RWPE2 (cell line): Measurements from ENCODE around the gene DPYSL4.

Source experiments
- ATAC-seq: fragments of 200-7000 bp; cut with Tn5 transposase; 3 replicates; pipeline ENCODE4 v1.9.1; 2021; ENCODE audit warnings: low read depth
- DNase-seq: peaks from one replicate; pipeline ENCODE4 v3.0.0-alpha.2; 2020; ENCODE audit warnings: low spot score
- H3K27ac ChIP-seq: fragments of 450-650 bp; 2 replicates; pipeline ENCODE4 v1.5.1; 2017; ENCODE audit warnings: mild to moderate bottlenecking; ENCODE audit not compliant: poor library complexity, severe bottlenecking
- H3K27me3 ChIP-seq: fragments of 250-450 bp; sonication (Bioruptor Pico); 2 replicates; pipeline ENCODE4 v1.5.1; 2021; ENCODE audit warnings: mild to moderate bottlenecking, moderate library complexity; ENCODE audit not compliant: insufficient read depth, poor library complexity, severe bottlenecking
- H3K36me3 ChIP-seq: fragments of 250-450 bp; sonication (Bioruptor Pico); 2 replicates; pipeline ENCODE4 v1.5.1; 2020; ENCODE audit warnings: low read depth, mild to moderate bottlenecking, moderate library complexity
- H3K4me1 ChIP-seq: fragments of 250-450 bp; sonication (Bioruptor Pico); 2 replicates; pipeline ENCODE4 v1.5.1; 2021; ENCODE audit warnings: mild to moderate bottlenecking, moderate library complexity; ENCODE audit not compliant: insufficient read depth, poor library complexity, severe bottlenecking
- H3K4me3 ChIP-seq: fragments of 250-450 bp; sonication (Bioruptor Pico); 2 replicates; pipeline ENCODE4 v1.5.1; 2021; ENCODE audit warnings: mild to moderate bottlenecking, moderate library complexity; ENCODE audit not compliant: severe bottlenecking
- H3K9me3 ChIP-seq: fragments of 250-450 bp; sonication (Bioruptor Pico); 2 replicates; pipeline ENCODE4 v1.5.1; 2021; ENCODE audit warnings: mild to moderate bottlenecking, moderate library complexity; ENCODE audit not compliant: severe bottlenecking
- TF ChIP-seq, protein P1 (sequence below): fragments of 450-650 bp; IDR thresholded peaks from one replicate; pipeline ENCODE4 v1.5.1; 2017; ENCODE audit warnings: mild to moderate bottlenecking, moderate library complexity; ENCODE audit not compliant: poor library complexity, severe bottlenecking

Gene DPYSL4

GRCh38 chr10:132207536-132208461, 21.1 kb downstream of the DPYSL4 start:
- TF ChIP-seq, protein P1, sequence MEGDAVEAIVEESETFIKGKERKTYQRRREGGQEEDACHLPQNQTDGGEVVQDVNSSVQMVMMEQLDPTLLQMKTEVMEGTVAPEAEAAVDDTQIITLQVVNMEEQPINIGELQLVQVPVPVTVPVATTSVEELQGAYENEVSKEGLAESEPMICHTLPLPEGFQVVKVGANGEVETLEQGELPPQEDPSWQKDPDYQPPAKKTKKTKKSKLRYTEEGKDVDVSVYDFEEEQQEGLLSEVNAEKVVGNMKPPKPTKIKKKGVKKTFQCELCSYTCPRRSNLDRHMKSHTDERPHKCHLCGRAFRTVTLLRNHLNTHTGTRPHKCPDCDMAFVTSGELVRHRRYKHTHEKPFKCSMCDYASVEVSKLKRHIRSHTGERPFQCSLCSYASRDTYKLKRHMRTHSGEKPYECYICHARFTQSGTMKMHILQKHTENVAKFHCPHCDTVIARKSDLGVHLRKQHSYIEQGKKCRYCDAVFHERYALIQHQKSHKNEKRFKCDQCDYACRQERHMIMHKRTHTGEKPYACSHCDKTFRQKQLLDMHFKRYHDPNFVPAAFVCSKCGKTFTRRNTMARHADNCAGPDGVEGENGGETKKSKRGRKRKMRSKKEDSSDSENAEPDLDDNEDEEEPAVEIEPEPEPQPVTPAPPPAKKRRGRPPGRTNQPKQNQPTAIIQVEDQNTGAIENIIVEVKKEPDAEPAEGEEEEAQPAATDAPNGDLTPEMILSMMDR, result no peak
- Histone ChIP-seq H3K4me3 (no peak overlapping the region), H3K27ac (no peak overlapping the region), H3K9me3 (no peaks in the 10 kb centered on the region), H3K27me3 (no peaks in the 10 kb centered on the region), H3K36me3 (no peaks in the 10 kb centered on the region), H3K4me1 (no peaks in the 10 kb centered on the region)
- no peak for DNase-seq
- no peak for ATAC-seq

GRCh38 chr10:132208462-132209050, 21.8 kb downstream of the DPYSL4 start:
- TF ChIP-seq, protein P1, result no peak
- H3K4me1 ChIP-seq, result no peaks in the 10 kb centered on the region
- no peaks in the 10 kb centered on the region for H3K36me3 ChIP-seq
- ATAC-seq, result no peak
- H3K27me3 ChIP-seq, result no peaks in the 10 kb centered on the region
- H3K4me3 ChIP-seq, result no peak overlapping the region
- no peak for DNase-seq
- no peaks in the 10 kb centered on the region for H3K9me3 ChIP-seq
- no peak overlapping the region for H3K27ac ChIP-seq

- Histone ChIP-seq H3K27ac (no peak overlapping the region), H3K4me3 (no peak overlapping the region), H3K27me3 (no peaks in the 10 kb centered on the region), H3K36me3 (no peaks in the 10 kb centered on the region), H3K9me3 (no peaks in the 10 kb centered on the region), H3K4me1 (no peaks in the 10 kb centered on the region)
- TF ChIP-seq, protein P1, result no peak
- ATAC-seq (peak; percentile 59; the same call in 2 of the 3 replicates), DNase-seq (no peak)
These were observed 22.4 kb downstream of the DPYSL4 start for GRCh38 chr10:132209130-132209529.

- DNase-seq (no peak), ATAC-seq (no peak)
- no peaks in the 10 kb centered on the region for H3K4me1 ChIP-seq
- no peaks in the 10 kb centered on the region for H3K27me3 ChIP-seq
- H3K27ac ChIP-seq, result no peak overlapping the region
- H3K36me3 ChIP-seq, result no peaks in the 10 kb centered on the region
- TF ChIP-seq, protein P1, result no peak
- no peaks in the 10 kb centered on the region for H3K9me3 ChIP-seq
- no peak overlapping the region for H3K4me3 ChIP-seq
These were observed 23.3 kb downstream of the DPYSL4 start for GRCh38 chr10:132209978-132210530.
